Activated CD4-positive, alpha-beta T cell treated with anti-CD3 and anti-CD28 coated beads, Interleukin-2, amount 50 U/mL, for 16 hours (primary cell): ENCODE results near the gene APEH.

Experiments used
- DNase-seq: peaks from one replicate; pipeline ENCODE4 v3.0.0-alpha.2; 2020

Gene APEH

GRCh38 chr3:49732597-49732996 lies 58.4 kb downstream of the APEH start:
- no peak for DNase-seq

- DNase-seq: no peak
Measured at GRCh38 chr3:49733551-49733950, 59.4 kb downstream of the APEH start.
